ENCODE data around the gene FTL. TPM values are rescaled to one million over a fixed set of nuclear protein-coding genes. Genes with fewer than 3 reads are reported as not detected.

The FTL gene
- total and polyA plus RNA-seq, 8 donors: 1,119 to 9,329 (median 1,357) TPM

DNA sequence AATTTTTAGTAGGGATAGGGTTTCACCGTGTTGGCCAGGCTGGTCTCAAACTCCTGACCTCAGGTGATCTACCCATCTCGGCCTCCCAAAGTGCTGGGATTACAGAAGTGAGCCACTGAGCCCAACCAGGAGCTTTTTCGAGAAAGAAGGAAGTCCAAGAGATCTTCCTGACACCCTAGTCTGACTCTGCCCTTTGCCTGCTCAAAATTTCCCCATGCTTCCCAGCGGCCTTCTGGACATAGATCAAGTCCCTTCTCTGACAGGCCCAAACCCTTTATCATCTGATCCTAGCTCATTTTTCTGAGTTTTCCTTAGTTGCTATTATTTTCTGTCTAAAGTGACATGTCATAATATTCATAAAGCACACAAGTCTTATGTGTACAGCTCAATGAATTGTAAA lies 12.0 kb upstream of the FTL start:
- ATAC-seq (no peak), DNase-seq (no peak)
- Histone ChIP-seq H3K27ac (no peak overlapping the region), H3K9me3 (no peaks in the 10 kb centered on the region), H3K36me3 (peaks cover 0 to 6% of the 10 kb centered on the region in 2 donors), H3K4me3 (no peak overlapping the region), H3K4me1 (peaks cover 7 to 15% of the 10 kb centered on the region in 2 donors), H3K27me3 (no peaks in the 10 kb centered on the region)
- intact Hi-C loops (cut with DNase I): no loop called here
- TF ChIP-seq, protein P1, sequence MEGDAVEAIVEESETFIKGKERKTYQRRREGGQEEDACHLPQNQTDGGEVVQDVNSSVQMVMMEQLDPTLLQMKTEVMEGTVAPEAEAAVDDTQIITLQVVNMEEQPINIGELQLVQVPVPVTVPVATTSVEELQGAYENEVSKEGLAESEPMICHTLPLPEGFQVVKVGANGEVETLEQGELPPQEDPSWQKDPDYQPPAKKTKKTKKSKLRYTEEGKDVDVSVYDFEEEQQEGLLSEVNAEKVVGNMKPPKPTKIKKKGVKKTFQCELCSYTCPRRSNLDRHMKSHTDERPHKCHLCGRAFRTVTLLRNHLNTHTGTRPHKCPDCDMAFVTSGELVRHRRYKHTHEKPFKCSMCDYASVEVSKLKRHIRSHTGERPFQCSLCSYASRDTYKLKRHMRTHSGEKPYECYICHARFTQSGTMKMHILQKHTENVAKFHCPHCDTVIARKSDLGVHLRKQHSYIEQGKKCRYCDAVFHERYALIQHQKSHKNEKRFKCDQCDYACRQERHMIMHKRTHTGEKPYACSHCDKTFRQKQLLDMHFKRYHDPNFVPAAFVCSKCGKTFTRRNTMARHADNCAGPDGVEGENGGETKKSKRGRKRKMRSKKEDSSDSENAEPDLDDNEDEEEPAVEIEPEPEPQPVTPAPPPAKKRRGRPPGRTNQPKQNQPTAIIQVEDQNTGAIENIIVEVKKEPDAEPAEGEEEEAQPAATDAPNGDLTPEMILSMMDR (IDR thresholded peaks at IDR 0.05): no peak

DNA sequence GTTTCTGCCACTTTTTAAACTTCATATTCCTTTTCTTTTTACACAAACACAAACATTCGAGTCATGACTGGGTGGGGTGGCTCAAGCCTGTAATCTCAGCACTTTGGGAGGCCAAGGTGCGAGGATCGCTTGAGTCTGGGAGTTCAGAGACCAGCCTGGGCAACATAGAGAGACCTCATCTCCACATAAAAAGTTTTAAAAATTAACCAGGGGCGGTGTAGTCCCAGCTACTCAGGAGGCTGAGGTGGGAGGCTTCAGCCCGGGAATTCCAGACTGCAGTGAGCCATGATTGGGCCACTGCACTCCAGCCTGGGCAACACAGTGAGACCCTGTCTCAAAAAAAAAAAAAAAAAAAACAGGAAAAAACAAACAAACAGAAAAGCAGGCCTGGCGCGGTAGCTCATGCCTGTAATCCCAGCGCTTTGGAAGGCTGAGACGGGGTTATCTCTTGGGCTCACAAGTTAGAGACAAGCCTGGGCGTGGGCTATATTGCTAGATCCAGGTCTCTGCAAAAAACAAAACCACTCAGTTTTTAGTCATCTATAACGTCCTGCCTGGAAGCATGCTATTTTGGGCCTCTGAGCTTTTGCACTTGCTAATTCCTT lies 11.0 kb upstream of the FTL start:
- DNase-seq (no peak), ATAC-seq (no peak)
- Histone ChIP-seq H3K9me3 (no peaks in the 10 kb centered on the region), H3K36me3 (peaks cover 0 to 6% of the 10 kb centered on the region in 2 donors), H3K4me3 (peak overlapping the region; percentile 99), H3K4me1 (peaks cover 7 to 19% of the 10 kb centered on the region in 2 donors), H3K27me3 (no peaks in the 10 kb centered on the region), H3K27ac (peak overlapping the region; percentile 64 to 85)
- intact Hi-C loops (cut with DNase I): no loop called here
- TF ChIP-seq, protein P1 (IDR thresholded peaks at IDR 0.05): no peak

DNA sequence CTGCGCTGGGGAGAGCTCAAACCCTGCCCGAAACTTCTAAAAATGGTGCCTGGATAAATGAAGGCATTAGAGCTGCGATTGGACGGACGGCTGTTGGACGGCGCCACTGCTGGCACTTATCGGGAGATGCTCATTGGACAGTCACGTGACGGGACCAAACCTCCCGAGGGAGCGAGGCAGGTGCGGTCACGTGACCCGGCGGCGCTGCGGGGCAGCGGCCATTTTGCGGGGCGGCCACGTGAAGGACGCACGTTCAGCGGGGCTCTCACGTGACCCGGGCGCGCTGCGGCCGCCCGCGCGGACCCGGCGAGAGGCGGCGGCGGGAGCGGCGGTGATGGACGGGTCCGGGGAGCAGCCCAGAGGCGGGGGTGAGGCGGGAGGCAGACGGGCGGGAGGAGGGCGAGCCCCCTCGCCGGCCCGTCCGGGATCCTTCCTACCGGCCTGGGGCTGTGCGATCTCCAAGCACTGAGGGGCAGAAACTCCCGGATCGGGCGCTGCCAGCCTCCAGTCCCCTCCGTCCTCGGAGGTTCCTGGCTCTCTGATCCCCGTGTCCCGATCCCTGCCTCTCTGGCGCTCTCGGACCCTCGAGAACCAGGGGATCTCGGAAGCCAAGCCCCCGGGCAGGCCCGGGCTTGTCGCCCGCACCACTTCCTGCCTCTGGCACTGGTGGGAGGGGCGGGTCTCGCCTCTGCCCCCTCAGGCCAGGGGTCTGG lies 10.4 kb upstream of the FTL start, which contains the start of gene BAX:
Gene BAX, plus strand, starts transcription at position 281 of the 713 bp plus-strand sequence. Its CDS starts 54 bp downstream, at position 335.
- Histone ChIP-seq H3K36me3 (peaks cover 0 to 6% of the 10 kb centered on the region in 2 donors), H3K27me3 (no peaks in the 10 kb centered on the region), H3K9me3 (no peaks in the 10 kb centered on the region), H3K27ac (peak within 1 kb of the TSS; percentile 85 to 86), H3K4me3 (peak within 1 kb of the TSS; percentile 99), H3K4me1 (peaks cover 7 to 26% of the 10 kb centered on the region in 2 donors)
- TF ChIP-seq, protein P1 (IDR thresholded peaks at IDR 0.05): no peak
- DNase-seq (peak; percentile 88 to 99 (median 96)), ATAC-seq (peak; percentile 96)
- intact Hi-C loops (cut with DNase I): no loop called here

DNA sequence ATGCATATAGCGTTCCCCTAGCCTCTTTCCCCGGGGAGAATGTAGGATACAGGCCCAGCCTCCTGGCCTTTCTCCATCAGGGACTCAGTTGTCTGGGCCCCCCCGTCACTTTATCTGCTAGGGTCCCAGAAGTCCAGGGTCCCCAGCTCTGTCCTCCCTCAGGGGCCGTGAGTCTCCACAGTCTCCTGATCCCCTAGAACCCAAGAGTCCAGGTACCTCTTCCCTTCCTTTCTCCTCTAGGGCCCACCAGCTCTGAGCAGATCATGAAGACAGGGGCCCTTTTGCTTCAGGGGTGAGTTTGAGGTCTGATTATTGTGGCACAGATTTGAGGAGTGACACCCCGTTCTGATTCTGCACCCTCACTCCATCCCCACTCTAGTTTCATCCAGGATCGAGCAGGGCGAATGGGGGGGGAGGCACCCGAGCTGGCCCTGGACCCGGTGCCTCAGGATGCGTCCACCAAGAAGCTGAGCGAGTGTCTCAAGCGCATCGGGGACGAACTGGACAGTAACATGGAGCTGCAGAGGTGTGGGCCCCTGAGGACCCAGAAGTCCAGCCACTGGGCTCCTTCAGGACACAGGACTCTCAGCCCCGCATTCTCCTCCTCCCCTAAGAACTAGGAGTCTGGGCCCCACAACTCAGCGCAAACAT lies 9.7 kb upstream of the FTL start:
- TF ChIP-seq, protein P1 (IDR thresholded peaks at IDR 0.05): no peak
- peak overlapping the region; percentile 99 for H3K4me3 ChIP-seq
- peak overlapping the region; percentile 85 to 86 for H3K27ac ChIP-seq
- H3K36me3 ChIP-seq: peaks cover 0 to 10% of the 10 kb centered on the region in 2 donors
- no peaks in the 10 kb centered on the region for H3K9me3 ChIP-seq
- ATAC-seq (no peak), DNase-seq (no peak)
- H3K4me1 ChIP-seq: peaks cover 7 to 32% of the 10 kb centered on the region in 2 donors
- H3K27me3 ChIP-seq: no peaks in the 10 kb centered on the region
- intact Hi-C loops (cut with DNase I): no loop called here

DNA sequence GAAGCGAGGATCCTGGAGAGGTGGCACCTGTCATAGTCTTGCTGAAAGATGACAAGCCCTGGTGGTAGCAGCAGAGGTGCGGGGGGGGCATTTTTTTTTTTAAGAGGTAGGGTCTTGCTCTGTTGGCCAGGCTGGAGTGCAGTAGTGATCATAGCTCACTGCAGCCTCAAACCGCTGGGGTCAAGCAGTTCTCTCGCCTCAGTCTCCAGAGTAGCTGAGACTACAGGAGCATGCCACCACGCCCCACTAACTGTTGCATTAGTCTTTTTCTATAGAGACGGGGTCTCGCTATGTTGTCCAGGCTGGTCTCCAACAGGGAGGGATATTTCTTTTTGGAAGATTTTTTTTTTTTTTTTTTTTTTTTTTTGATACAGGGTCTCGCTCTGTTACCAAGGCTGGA lies 7.1 kb upstream of the FTL start:
- no peak for DNase-seq
- H3K4me3 ChIP-seq: no peak overlapping the region
- peaks cover 0 to 18% of the 10 kb centered on the region in 2 donors for H3K36me3 ChIP-seq
- ATAC-seq: no peak
- no peak overlapping the region for H3K27ac ChIP-seq
- peaks cover 7 to 57% of the 10 kb centered on the region in 2 donors for H3K4me1 ChIP-seq
- intact Hi-C loops (cut with DNase I): no loop called here
- no peaks in the 10 kb centered on the region for H3K9me3 ChIP-seq
- TF ChIP-seq, protein P1 (IDR thresholded peaks at IDR 0.05): no peak
- no peaks in the 10 kb centered on the region for H3K27me3 ChIP-seq
